Large intestine (tissue), 3 donors: ENCODE data around the gene AKAP11. TPM values are rescaled to one million over a fixed set of nuclear protein-coding genes. Genes with fewer than 3 reads are reported as not detected.

Source experiments
- DNase-seq, 2 donors: peaks; one replicate each; pipeline versions ENCODE4 v3.0.0 to v3.0.0-alpha.2; 2013
- H3K27ac ChIP-seq: one replicate; pipeline ENCODE4 v1.5.1; 2013; ENCODE audit warnings: low read length
- H3K27me3 ChIP-seq: 2 replicates; pipeline ENCODE4 v1.6.1; 2013; ENCODE audit warnings: low read length; ENCODE audit not compliant: control insufficient read depth, insufficient read depth
- H3K36me3 ChIP-seq: 2 replicates; pipeline ENCODE4 v1.6.1; 2013; ENCODE audit warnings: low read length; ENCODE audit not compliant: control insufficient read depth, insufficient read depth
- H3K4me1 ChIP-seq: one replicate; pipeline ENCODE4 v1.6.1; 2013; ENCODE audit warnings: low read length; ENCODE audit not compliant: control insufficient read depth, insufficient read depth
- H3K4me3 ChIP-seq: one replicate; pipeline ENCODE4 v1.5.1; 2013; ENCODE audit warnings: low read length
- H3K9me3 ChIP-seq: one replicate; pipeline ENCODE4 v1.6.1; 2013; ENCODE audit warnings: mild to moderate bottlenecking, low read depth, low read length, moderate library complexity; ENCODE audit not compliant: control insufficient read depth
- WGBS: methylation state at CpG from one replicate; pipeline ENCODE4 v1.1.5; 2013; ENCODE audit warnings: low lambda C conversion rate; ENCODE audit not compliant: insufficient coverage; 5-methylcytosine and 5-hydroxymethylcytosine counted together
- polyA plus RNA-seq: library from polyadenylated mRNA; unstranded; fragments of 120-200 nt; gene quantifications from one replicate; pipeline ENCODE4 v1.2.1, GENCODE V29; 2013

AKAP11 gene
- polyA plus RNA-seq, 1 donor, result 28.2 TPM

DNA sequence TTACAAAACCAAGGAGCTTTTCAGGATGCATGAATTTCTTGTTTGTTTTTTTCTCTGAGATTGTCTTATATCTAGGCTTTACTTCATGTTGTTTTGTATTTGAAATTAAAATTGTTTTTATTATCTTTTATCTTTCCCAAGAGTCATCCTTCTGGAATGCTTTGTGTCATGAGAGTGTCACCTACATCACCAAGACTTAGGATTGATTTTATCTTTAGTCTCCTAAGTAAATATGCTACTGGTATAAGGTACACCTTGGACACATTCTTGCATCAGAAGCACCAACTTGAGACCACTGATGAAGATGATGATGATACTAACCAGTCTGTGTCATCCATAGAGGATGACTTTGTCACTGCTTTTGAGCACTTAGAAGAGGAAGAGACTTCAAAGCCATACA is 26.4 kb downstream of the AKAP11 start:
- Histone ChIP-seq H3K4me3 (no peak overlapping the region), H3K4me1 (no peaks in the 10 kb centered on the region), H3K27ac (no peak overlapping the region), H3K27me3 (no peaks in the 10 kb centered on the region), H3K36me3 (peaks cover 54% of the 10 kb centered on the region), H3K9me3 (no peaks in the 10 kb centered on the region)
- no peak for DNase-seq

DNA sequence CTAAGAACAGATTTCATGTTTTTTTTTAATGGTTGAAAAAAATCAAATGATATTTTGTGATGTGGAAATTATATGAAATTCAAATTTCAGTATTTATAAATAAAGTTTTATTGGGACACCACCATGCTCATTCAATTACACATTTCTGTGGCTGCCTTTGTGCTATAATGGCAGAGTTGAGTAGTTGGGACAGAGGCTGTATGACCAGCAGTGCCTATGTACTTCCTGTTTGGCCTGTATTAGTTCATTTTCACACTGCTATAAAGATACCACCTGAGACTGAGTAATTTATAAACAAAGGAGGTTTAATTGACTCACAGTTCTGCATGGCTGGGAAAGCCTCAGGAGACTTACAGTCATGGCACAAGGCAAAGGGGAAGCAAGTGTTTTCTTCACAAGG is 33.6 kb downstream of the AKAP11 start:
- no peaks in the 10 kb centered on the region for H3K27me3 ChIP-seq
- H3K27ac ChIP-seq, result no peak overlapping the region
- no peaks in the 10 kb centered on the region for H3K4me1 ChIP-seq
- H3K9me3 ChIP-seq, result no peaks in the 10 kb centered on the region
- no peak overlapping the region for H3K4me3 ChIP-seq
- H3K36me3 ChIP-seq, result peaks cover 62% of the 10 kb centered on the region
- no peak for DNase-seq

DNA sequence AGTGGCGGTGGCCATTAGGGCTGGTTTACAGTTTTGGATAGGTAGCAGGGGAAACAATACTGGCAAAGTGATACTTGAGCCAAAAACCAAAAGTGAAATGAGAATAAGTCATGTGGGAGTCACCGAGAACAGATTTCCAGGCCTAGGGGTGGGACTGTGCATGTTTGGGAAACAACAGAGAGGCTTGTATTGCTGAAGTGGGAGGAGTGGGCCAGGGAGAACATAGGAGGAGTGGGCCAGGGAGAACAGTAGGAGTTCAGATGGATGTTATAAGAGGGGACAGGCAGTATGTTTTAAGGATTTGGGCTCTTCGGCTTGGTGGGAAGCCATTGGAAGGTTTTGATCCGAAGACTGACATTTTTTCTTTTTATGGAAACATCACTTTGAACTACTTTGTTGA is 35.5 kb downstream of the AKAP11 start:
- Histone ChIP-seq H3K4me3 (no peak overlapping the region), H3K9me3 (no peaks in the 10 kb centered on the region), H3K36me3 (peaks cover 44% of the 10 kb centered on the region), H3K4me1 (no peaks in the 10 kb centered on the region), H3K27ac (no peak overlapping the region), H3K27me3 (no peaks in the 10 kb centered on the region)
- 93% methylated on average over 3 of the region's 4 CpGs for WGBS
- no peak for DNase-seq

DNA sequence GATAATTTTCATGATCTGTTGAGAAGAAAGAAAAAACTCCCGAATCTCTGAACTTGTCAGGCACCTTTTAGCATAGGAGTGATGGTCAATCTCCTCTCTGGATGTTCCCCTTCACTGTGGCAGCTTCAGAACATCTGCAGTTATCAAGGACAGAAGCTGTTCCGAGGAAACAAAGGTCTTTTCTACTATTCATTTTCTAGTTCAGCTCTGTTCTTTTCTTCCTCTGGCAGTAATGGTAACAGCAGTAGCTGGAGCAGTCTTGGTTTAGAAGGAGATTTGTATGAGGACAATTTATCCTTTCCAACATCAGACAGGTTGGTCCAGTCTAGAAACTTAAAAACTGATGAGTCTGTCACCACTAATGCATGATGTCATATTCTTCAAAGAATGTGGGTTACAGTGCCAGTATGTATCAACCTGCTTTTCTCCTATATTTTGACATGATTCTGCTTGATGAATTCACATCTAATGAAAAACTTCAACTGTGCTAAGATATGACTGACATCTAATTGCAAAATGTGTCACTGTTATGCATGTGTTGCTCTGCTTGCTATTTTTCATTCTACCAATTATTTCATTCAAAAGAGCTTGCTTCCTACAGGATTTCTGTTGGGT is 41.0 kb downstream of the AKAP11 start:
- no peaks in the 10 kb centered on the region for H3K27me3 ChIP-seq
- no peaks in the 10 kb centered on the region for H3K4me1 ChIP-seq
- no peak overlapping the region for H3K27ac ChIP-seq
- H3K9me3 ChIP-seq, result no peaks in the 10 kb centered on the region
- 100% methylated on average over 1 of the region's 2 CpGs for WGBS
- no peak for DNase-seq
- peaks cover 36% of the 10 kb centered on the region for H3K36me3 ChIP-seq
- H3K4me3 ChIP-seq, result no peak overlapping the region

DNA sequence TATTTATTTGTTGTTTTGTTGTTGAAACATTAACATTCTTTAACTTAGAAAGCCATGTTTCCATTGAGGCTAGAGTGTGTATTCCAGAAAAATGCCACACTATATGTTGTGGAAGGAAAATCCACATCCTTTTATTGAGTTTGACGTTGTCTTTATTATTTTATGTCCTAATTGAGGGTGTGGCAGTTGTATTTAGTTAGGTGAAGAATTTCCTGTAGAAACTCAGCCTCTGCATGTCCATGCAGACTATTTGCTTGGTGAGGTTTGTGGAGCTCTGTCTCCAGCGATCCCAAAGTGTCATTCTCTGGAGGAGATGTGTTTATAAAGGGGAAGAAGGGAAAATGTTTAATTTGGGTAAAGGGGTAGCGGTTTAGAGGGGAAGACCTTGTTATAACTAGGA is 46.6 kb downstream of the AKAP11 start:
- peaks cover 19% of the 10 kb centered on the region for H3K36me3 ChIP-seq
- no peak overlapping the region for H3K27ac ChIP-seq
- 100% methylated on average over 1 of the region's 3 CpGs for WGBS
- H3K9me3 ChIP-seq, result no peaks in the 10 kb centered on the region
- peaks cover 3% of the 10 kb centered on the region for H3K4me1 ChIP-seq
- no peaks in the 10 kb centered on the region for H3K27me3 ChIP-seq
- no peak for DNase-seq
- H3K4me3 ChIP-seq, result no peak overlapping the region

DNA sequence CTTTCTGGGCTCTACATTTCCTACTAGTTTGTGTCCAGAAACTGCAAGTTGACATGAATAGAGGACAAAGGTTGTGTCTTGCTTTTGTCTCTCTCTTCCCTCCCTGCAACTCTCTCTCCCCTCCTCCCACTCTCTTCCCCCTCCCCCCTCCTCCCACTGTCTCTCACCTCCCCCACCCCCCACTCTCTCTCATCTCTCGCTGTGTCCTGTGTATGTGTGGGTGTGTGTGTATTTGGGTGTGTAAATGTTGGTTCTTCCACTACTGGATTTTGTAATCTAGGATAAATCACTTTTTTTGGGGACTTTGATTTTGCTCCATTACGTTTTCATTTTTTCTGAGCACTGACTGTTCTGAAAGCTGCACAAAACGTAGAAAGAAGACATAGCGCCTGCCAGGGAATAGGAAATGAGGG is 48.4 kb downstream of the AKAP11 start:
- Histone ChIP-seq H3K9me3 (no peaks in the 10 kb centered on the region), H3K4me3 (no peak overlapping the region), H3K27ac (no peak overlapping the region), H3K4me1 (peaks cover 3% of the 10 kb centered on the region), H3K27me3 (no peaks in the 10 kb centered on the region), H3K36me3 (peaks cover 17% of the 10 kb centered on the region)
- no CpG with 5 or more reads among the region's 4 CpGs for WGBS
- DNase-seq, result peak in 1 of 2 donors; percentile 5

DNA sequence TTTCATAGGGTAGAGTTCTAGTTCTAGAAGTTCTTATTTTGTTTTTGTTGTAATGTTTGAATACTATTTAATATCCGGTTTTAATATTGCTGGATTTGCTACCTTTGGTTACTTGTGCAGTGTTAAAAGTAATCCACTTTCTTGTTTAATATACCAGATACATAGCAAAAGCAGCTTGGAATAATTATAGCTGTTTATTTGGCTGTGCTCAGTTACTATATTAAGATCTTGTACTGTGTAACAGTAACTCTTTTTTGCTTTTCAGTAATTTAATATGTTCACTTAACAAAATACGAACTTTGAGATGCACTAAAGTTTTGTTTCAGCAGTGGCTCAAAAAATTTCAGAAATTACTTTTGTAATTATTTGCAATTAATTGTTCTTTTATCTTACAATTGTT is 50.9 kb downstream of the AKAP11 start:
- H3K9me3 ChIP-seq, result no peaks in the 10 kb centered on the region
- H3K4me1 ChIP-seq, result peaks cover 11% of the 10 kb centered on the region
- WGBS, result 96% methylated on average over 2 of the region's 2 CpGs
- DNase-seq, result no peak
- H3K4me3 ChIP-seq, result no peak overlapping the region
- no peaks in the 10 kb centered on the region for H3K27me3 ChIP-seq
- H3K27ac ChIP-seq, result no peak overlapping the region
- peaks cover 2% of the 10 kb centered on the region for H3K36me3 ChIP-seq

DNA sequence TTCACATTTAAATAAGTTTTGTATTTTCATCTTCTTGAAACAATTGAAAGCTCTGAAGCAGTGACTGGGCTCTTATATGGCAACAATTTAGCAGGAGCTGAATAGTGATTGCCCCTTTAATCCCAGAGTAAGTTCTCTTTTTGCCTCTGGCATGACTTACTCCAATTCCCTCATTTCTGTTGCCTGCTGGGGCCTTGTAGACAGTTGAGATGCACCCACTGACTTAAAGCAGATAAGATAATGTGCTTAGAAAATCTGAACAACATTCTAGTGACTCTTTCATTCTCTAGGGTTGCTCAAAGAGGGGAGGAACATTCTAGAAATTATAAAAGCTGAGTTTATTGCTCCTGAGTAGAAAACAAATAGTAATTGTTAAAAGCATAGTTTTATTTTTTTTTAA is 52.8 kb downstream of the AKAP11 start:
- DNase-seq, result no peak
- no peaks in the 10 kb centered on the region for H3K27me3 ChIP-seq

DNA sequence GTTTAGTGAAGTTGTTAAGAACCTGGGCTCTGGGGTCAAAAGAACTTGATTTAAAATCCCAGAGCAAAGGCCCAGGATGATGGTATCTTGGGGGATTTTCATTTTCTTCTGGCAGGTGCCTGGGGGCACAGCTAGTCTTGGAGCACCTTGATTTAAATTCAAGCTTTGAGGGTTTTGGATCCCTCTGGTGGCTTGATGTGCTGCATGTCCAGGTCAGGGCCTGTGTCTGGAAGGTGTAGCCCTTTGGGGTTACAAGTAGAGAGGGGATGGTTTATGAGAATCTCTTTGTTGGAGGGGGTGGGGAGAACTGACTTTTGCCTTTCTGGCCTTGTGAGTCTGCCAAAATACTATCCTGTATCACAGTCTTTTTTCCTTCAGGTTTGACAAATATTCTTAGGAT is 55.8 kb downstream of the AKAP11 start:
- Histone ChIP-seq H3K36me3 (no peaks in the 10 kb centered on the region), H3K27ac (no peak overlapping the region), H3K4me1 (peaks cover 8% of the 10 kb centered on the region), H3K9me3 (no peaks in the 10 kb centered on the region), H3K4me3 (no peak overlapping the region), H3K27me3 (no peaks in the 10 kb centered on the region)
- no peak for DNase-seq

More for the DNA sequence above, 52.8 kb downstream of the AKAP11 start:
- Histone ChIP-seq H3K27ac (no peak overlapping the region), H3K36me3 (peaks cover 2% of the 10 kb centered on the region), H3K4me1 (peaks cover 9% of the 10 kb centered on the region), H3K9me3 (no peaks in the 10 kb centered on the region), H3K4me3 (no peak overlapping the region)

DNA sequence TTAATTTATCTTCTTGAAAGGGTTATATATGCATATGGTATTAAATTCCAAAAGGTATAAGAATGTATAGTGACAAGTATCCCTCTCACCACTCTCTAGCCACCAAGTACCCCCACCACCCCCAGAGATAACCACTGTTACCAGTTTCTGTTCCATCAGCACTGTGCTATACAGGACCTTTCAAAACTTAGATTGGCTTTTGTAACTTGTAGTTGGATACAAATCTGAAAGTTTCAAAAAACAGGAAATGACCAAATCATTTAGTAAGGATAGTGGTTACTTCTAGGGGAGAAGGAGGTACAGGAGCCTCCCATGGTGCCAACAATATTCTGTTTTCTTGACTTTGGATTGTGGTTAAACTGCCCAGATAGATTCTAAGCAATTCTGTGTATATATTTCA is 56.7 kb downstream of the AKAP11 start:
- Histone ChIP-seq H3K9me3 (no peaks in the 10 kb centered on the region), H3K27me3 (no peaks in the 10 kb centered on the region), H3K36me3 (no peaks in the 10 kb centered on the region), H3K27ac (no peak overlapping the region), H3K4me3 (no peak overlapping the region), H3K4me1 (peaks cover 8% of the 10 kb centered on the region)
- DNase-seq, result no peak

DNA sequence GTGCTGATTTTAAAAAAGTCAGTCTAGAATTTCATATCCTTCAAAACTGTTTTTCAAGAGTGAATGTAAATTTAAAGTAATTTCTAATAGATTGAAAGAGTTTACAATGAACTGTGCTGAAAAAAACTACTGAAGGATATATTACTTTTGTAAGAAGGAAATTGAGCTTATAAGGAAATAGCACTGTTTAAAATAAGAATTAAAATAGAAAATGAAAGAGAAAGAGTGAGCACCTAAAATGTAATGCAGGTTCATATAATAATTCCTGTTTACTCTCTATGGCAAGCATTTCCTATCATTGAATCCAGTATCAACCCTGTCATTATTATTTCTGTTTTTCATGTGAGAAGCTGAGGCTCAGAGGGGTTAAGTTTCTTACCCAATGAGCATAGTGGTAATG is 57.3 kb downstream of the AKAP11 start:
- Histone ChIP-seq H3K27me3 (no peaks in the 10 kb centered on the region), H3K36me3 (no peaks in the 10 kb centered on the region), H3K9me3 (no peaks in the 10 kb centered on the region), H3K4me3 (no peak overlapping the region), H3K4me1 (peaks cover 8% of the 10 kb centered on the region), H3K27ac (no peak overlapping the region)
- no peak for DNase-seq
